Measurements from ENCODE around the gene ASCL5. TPM values are rescaled to one million over a fixed set of nuclear protein-coding genes. Genes with fewer than 3 reads are reported as not detected.
"Not testable (repeated sequence)": the region's sequence is repeated elsewhere in the genome, so short reads cannot be mapped to it uniquely, and the experiment has no call there.

ASCL5 gene
- total RNA-seq, 1 donor from 2014 or later, result 0.29 TPM

DNA sequence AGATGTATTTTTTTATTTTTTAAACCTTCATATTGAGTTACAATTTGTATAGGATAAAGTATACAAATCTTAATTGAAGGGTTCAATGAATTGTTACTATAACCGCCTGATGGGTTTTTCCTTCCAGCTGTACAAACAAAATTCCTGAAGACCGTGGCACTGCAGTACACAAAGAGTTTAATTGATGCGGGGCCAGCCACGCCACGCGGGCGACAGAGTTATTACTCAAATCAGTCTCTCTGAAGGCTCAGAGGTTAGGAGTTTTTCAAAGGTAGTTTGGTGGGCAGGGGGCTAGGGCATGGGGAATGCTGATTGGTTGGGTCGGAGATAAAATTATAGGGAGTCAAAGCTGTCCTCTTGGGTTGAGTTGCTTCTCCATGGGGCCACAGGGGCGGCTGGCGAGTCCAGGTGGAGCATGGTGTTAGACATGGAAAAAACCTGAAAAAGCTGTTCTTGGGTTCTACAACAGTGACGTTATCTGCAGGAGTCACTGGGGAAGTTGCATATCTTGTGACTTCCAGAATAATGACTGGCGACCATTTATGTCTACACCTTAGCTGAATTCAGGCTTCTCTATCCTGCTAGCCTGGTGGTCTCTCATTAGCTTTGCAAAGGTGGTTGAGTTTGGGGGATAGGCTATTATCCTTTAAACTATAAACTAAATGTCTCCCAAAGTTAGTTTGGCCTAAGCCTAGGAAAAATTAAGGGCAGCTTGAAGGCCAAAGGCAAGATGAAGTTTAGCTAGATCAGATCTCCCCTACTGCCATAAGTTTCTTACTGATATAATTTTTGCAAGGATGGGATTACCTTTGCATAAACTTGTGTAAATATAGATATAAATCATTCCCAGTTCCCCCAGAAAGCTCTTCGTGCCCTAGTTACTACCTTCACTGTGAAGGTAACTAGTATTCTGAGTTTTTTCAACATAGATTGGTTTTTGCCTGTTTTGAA, 40.3 kb upstream of the ASCL5 start:
- DNase-seq, result no peak

DNA sequence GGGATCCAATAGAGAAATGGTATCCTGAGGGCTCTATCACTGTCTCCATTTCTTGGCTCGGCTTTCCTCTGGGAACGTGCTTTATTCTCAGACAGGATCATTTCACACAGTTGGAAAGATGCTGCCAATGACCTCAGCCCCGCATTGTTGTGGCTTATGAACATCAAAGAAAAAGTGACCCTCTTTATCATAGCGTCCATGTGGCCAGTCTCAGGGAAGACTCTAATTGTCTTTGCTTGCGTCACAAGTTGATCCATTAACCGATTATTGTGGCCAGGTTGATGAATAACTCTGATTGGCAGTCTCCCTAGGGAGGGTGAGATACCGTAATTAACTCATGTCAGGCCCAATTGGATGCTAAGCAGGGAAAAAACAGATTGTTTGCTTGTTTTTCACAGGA, 37.7 kb upstream of the ASCL5 start:
- Histone ChIP-seq H3K9me3 (no peaks in the 10 kb centered on the region), H3K27ac (no peak overlapping the region), H3K27me3 (no peaks in the 10 kb centered on the region), H3K36me3 (no peaks in the 10 kb centered on the region), H3K4me3 (no peak overlapping the region), H3K4me1 (no peaks in the 10 kb centered on the region)
- intact Hi-C loops (cut with DNase I), result no loop called here
- DNase-seq (no peak), ATAC-seq (no peak)
- TF ChIP-seq, protein P1, sequence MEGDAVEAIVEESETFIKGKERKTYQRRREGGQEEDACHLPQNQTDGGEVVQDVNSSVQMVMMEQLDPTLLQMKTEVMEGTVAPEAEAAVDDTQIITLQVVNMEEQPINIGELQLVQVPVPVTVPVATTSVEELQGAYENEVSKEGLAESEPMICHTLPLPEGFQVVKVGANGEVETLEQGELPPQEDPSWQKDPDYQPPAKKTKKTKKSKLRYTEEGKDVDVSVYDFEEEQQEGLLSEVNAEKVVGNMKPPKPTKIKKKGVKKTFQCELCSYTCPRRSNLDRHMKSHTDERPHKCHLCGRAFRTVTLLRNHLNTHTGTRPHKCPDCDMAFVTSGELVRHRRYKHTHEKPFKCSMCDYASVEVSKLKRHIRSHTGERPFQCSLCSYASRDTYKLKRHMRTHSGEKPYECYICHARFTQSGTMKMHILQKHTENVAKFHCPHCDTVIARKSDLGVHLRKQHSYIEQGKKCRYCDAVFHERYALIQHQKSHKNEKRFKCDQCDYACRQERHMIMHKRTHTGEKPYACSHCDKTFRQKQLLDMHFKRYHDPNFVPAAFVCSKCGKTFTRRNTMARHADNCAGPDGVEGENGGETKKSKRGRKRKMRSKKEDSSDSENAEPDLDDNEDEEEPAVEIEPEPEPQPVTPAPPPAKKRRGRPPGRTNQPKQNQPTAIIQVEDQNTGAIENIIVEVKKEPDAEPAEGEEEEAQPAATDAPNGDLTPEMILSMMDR (IDR thresholded peaks at IDR 0.05), result no peak

More for the DNA sequence above, 40.3 kb upstream of the ASCL5 start:
- intact Hi-C loops (cut with DNase I), result no loop called here
- Histone ChIP-seq H3K36me3 (no peaks in the 10 kb centered on the region), H3K9me3 (no peaks in the 10 kb centered on the region), H3K4me3 (no peak overlapping the region), H3K27ac (no peak overlapping the region), H3K27me3 (no peaks in the 10 kb centered on the region), H3K4me1 (peaks cover 5% of the 10 kb centered on the region)
- TF ChIP-seq, protein P1 (IDR thresholded peaks at IDR 0.05), result no peak
- no peak for ATAC-seq

DNA sequence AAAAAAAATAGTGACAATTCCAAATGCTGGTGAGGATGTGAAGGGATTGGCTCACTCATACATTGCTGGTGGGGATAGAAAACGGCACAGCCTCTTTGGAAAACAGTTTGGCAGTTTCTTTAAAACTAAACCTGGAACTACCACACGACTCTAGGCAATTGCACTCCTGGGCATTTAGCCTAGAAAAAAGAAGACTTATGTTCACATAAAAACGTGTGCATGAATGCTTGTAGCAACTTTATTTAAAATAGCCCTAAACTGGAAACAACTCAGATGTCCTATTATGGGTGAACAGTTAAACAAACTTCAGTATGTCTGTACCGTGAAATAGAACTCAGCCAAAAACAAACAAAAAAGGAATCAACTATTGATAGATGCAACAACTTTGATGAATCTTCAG, 36.7 kb upstream of the ASCL5 start:
- H3K4me1 ChIP-seq, result no peaks in the 10 kb centered on the region
- intact Hi-C loops (cut with DNase I), result no loop called here
- TF ChIP-seq, protein P1 (IDR thresholded peaks at IDR 0.05), result no peak
- H3K36me3 ChIP-seq, result no peaks in the 10 kb centered on the region
- DNase-seq, result no peak
- no peaks in the 10 kb centered on the region for H3K9me3 ChIP-seq
- H3K27ac ChIP-seq, result no peak overlapping the region
- ATAC-seq, result no peak
- H3K27me3 ChIP-seq, result no peaks in the 10 kb centered on the region
- H3K4me3 ChIP-seq, result no peak overlapping the region

- H3K27ac ChIP-seq; H3K27me3 ChIP-seq; H3K9me3 ChIP-seq; DNase-seq; H3K4me1 ChIP-seq; ATAC-seq; intact Hi-C loops (cut with DNase I); H3K4me3 ChIP-seq; H3K36me3 ChIP-seq: not testable (repeated sequence)
Observed at GRCh38 chr1:201163036-201163435, 36.1 kb upstream of the ASCL5 start.

GRCh38 chr1:201157949-201158348, 31.0 kb upstream of the ASCL5 start:
- TF ChIP-seq, protein P1 (IDR thresholded peaks at IDR 0.05), result no peak
- Histone ChIP-seq H3K4me1 (peaks cover 11% of the 10 kb centered on the region), H3K36me3 (no peaks in the 10 kb centered on the region), H3K27ac (no peak overlapping the region), H3K27me3 (no peaks in the 10 kb centered on the region), H3K4me3 (no peak overlapping the region), H3K9me3 (no peaks in the 10 kb centered on the region)
- DNase-seq, result no peak
- intact Hi-C loops (cut with DNase I), result no loop called here
- ATAC-seq, result no peak

DNA sequence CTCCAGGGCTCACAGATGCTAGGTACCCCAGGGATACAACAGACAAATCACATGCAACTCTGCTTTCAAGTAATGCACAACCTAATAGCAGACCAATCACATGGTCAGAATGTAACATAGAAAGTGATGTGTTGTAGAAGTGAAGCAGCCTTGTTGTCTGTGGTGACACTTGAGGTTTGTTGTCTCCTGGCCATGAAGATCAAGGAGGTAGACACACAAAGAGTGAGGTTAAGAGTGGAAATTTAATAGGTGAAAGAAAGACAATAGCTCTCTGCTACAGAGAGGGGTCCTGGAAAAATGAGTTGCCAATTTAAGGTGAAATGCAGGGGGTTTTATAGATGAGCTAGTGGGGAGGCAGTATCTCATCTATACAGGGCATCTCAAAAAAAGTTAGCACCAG, 29.8 kb upstream of the ASCL5 start:
- no peaks in the 10 kb centered on the region for H3K27me3 ChIP-seq
- TF ChIP-seq, protein P1 (IDR thresholded peaks at IDR 0.05), result no peak
- no peaks in the 10 kb centered on the region for H3K9me3 ChIP-seq
- peaks cover 13% of the 10 kb centered on the region for H3K4me1 ChIP-seq
- H3K36me3 ChIP-seq, result no peaks in the 10 kb centered on the region
- DNase-seq (no peak), ATAC-seq (no peak)
- H3K4me3 ChIP-seq, result no peak overlapping the region
- H3K27ac ChIP-seq, result no peak overlapping the region
- intact Hi-C loops (cut with DNase I), result no loop called here

All from upper lobe of right lung (tissue), 1 donor.